Measurements from ENCODE around the gene HSP90AB1. TPM values are rescaled to one million over a fixed set of nuclear protein-coding genes. Genes with fewer than 3 reads are reported as not detected.

HSP90AB1 gene
- total RNA-seq, 2 donors from 2014 or later, result 414 to 463 TPM

DNA sequence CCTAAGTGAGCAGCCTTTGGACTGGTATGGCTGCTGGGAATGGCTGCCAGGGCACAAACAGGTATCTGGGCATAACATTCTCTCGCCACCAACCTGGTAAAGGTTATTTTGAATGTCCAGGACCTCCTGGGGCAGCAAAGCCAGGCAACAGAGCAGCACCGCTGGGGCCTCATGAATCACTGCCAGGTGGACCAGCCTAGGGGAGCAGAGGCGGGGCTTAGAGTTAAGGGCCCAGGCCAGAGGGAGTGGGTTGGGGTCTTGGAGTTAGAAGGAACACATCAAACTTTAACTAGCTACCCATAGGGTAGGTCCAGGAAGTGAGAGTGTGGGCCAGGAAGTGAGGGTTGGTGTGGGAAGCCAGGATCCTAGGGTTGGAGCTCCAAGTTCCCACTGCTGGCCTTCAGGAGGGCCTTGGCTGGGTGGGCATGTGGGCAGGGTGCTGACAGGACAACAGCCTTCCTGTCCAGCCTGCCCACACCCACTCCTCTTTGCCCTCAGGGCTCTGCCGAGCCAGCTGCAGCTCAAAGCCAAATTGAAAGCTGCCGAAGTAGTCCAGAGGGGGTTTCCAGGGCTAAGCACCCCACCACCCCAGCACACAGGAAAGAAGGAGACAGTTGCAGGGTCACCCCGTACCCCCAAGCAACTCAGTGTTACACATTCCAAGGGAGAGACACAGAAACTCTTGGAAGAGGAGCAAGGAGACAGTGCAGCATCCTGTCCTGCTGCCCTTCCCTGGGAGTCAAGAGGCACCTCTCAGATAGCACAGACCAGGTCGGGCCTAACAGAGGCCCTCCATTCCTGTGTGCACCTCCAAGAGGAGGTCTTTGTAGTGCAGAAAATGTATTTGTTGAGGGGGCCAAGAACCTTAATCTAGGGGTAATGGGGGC, 15.8 kb downstream of the HSP90AB1 start:
- peak; percentile 47 for DNase-seq (ENCODE audit: low spot score)
- intact Hi-C loops (cut with DNase I), result no loop called here

DNA sequence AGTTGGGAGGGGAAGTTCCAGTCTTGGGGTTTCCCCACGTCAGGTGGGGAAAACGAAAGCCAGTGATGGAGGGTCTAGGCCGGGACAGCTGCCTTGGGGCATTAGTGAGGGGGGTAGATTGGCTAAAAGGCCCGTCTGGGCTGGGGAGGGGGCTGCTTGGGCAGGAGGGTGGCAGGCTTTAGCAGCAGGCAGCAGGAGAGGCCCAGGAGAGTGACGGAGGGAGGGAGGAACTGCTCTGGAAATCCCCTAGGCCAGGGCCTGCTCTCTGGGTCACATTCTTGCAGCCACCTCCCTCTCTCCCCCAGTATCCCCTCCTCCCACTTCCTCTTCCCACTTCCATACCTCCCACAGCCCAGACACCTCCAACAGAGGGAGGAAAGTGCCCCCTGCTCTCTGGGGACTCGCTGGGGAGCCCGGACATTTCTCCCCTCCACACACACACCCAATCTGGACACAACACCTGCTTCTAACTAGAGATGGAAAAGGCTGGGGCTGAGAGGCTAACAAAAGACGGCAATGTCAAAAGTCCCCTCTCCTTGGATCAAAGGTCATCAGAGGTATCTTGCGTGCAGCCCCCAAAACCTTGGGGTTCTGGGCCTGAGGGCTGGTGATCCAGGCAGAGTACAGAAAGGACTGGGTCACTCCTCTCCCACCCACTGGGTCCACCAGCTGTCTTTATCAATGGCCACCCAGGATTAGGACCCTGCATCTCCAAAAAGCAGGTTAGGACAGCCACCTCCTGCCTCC, 16.6 kb downstream of the HSP90AB1 start:
- intact Hi-C loops (cut with DNase I), result no loop called here
- peak; percentile 74 for DNase-seq (ENCODE audit: low spot score)

GRCh38 chr6:44264154-44265006, 17.5 kb downstream of the HSP90AB1 start:
- intact Hi-C loops (cut with DNase I), result loop anchor here in 1 of 2 donors (5.0 kb wide), 1 partner anchor 73 kb away; no protein-coding TSS in a partner anchor

DNA sequence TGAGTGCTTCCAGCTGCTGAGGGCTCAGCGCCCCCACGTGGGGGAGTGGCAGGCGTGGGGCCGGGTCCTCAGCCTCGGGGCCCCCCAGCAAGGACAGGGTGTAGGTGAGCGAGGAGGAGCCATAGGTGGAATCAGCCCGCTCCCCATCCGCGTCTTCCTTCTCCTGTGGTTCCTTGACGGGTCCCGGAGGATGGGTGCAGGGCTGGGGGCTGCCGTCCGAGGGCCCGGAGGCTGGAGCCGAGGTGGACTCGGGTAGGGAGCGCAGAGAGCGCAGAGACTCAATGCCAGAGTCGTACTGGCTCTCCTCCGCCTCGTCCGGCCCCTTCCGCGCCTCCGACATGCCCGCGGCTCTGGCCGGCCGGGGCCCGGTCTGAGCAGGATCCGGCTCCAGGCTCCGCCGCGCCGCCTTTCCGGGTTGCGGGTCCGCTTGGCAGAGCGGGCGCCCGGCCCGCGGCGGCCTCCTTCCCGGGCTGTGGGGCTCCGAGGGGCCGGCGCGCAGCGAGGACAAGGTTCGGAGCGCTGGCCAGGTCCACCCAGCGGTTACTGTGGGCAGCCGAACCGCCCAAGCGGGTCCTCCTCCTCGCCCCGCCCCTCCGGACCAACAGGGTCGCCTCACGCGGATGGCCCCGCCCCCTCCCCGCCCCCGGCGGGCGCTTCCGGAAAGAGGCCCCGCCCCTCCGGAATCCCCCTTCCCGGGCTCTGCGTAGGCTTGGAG, 18.3 kb downstream of the HSP90AB1 start, which contains the start of gene NFKBIE:
Gene NFKBIE (minus strand): TSS at position 545 of the 715 bp plus-strand sequence. CDS start 205 bp downstream, at position 340.
- DNase-seq (ENCODE audit: low spot score), result peak; percentile 98
- intact Hi-C loops (cut with DNase I), result loop anchor here in 1 of 2 donors (5.0 kb wide), 1 partner anchor 72 kb away; no protein-coding TSS in a partner anchor

More at GRCh38 chr6:44264154-44265006, 17.5 kb downstream of the HSP90AB1 start:
- DNase-seq (ENCODE audit: low spot score), result peak; percentile 89

DNA sequence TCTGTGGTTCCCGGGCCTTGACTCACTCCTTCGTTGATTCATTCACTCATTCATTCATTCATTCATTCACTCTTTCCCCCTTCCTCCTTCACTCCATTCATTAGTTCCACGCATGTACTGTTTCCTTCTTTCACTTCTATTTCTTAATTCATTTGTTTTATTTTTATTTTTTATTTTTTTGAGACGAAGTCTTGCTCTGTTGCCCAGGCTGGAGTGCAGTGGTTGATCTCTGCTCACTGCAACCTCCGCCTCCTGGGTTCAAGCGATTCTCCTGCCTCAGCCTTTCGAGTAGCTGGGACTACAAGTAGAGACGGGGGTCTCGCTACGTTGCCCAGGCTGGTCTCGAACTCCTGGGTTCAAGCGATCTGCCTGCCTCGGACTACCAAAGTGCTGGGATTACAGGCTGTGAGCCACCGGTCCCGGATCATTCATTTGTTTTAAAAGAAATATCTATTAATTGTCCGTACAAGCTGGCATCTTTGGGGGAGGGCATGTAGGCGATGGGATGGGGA, 18.9 kb downstream of the HSP90AB1 start:
- DNase-seq (ENCODE audit: low spot score), result no peak
- intact Hi-C loops (cut with DNase I), result loop anchor here (1.0 to 5.0 kb wide), 2 partner anchors 39 to 72 kb away; no protein-coding TSS in a partner anchor

GRCh38 chr6:44266347-44266746, 19.4 kb downstream of the HSP90AB1 start:
- intact Hi-C loops (cut with DNase I), result loop anchor here (1.0 to 5.0 kb wide), 2 partner anchors 40 to 71 kb away; no protein-coding TSS in a partner anchor
- no peak for DNase-seq (ENCODE audit: low spot score)

DNA sequence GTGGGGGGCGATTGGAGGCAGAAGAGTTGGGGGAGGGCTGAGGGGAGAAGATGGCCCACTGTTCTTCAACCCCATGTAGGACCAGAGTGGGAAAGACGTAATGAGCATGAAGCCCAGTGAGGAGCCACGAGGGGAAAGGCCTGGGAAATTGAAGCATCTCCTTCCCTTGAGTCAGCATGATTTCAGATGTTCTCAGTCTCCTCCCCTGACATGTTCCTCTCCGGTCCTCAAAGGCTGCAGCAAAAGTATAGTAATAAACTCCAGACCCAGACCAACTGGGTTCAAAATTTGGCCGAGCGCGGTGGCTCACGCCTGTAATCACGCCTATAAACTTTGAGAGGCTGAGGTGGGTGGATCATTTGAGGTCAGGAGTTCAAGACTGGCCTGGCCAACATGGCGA, 20.4 kb downstream of the HSP90AB1 start:
- DNase-seq (ENCODE audit: low spot score), result no peak
- intact Hi-C loops (cut with DNase I), result loop anchor here in 1 of 2 donors (5.0 kb wide), 1 partner anchor 70 kb away; no protein-coding TSS in a partner anchor

- no peak for DNase-seq (ENCODE audit: low spot score)
- intact Hi-C loops (cut with DNase I), result loop anchor here in 1 of 2 donors (5.0 kb wide), 1 partner anchor 69 kb away; no protein-coding TSS in a partner anchor
Measured at GRCh38 chr6:44268095-44268628, 21.3 kb downstream of the HSP90AB1 start.

- DNase-seq (ENCODE audit: low spot score), result no peak
- intact Hi-C loops (cut with DNase I), result loop anchor here in 1 of 2 donors (5.0 kb wide), 1 partner anchor 68 kb away; no protein-coding TSS in a partner anchor
Measured at GRCh38 chr6:44269178-44269920, 22.4 kb downstream of the HSP90AB1 start.

- intact Hi-C loops (cut with DNase I), result loop anchor here in 1 of 2 donors (5.0 kb wide), 1 partner anchor 67 kb away; no protein-coding TSS in a partner anchor
- no peak for DNase-seq (ENCODE audit: low spot score)
Measured at GRCh38 chr6:44269921-44270525, 23.1 kb downstream of the HSP90AB1 start, which contains the start of gene TMEM151B. Gene TMEM151B, plus strand, starts transcription at chr6:44270450. Its CDS starts 293 bp downstream, at chr6:44270743.

DNA sequence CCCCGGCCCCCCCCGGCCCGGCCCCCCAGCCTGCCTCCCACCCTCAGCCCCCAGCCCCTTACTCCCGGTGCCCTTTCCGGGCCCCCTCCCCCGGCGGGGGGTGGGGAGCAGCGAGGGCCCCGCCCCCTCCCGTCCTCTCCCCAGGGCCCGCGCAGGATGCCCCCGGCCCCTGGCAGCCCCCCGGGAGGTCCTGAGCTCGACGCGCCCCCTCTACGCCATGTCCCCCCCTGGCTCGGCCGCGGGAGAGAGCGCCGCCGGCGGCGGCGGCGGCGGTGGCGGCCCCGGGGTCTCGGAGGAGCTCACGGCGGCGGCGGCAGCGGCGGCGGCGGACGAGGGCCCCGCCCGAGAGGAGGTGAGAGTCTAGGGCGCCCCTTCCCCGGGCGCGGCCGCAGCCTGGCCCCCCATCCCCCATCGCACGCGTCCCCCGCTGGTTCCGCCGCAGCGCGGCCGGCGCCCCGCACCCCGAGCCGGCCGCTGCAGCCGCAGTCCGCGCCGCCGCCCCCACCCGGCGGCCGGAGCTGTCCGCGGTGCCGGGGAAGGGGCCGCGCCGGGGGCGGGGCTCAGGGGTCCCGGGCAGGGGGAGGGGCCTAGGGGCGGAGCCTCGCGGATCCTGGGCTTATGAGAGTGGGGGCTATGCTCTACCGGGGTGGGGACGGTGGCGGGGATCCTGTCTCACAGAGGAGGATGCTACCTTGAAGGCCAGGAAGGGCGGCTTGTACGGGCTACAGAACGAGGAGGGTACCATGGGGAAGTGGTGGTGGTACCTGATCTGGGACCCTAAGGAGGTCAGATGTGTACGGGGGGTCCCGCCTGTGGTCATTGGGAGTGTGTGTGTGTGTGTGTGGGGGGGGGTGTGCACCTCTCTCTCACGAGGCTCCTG, 23.9 kb downstream of the HSP90AB1 start:
- DNase-seq (ENCODE audit: low spot score), result no peak
- intact Hi-C loops (cut with DNase I), result no loop called here

- intact Hi-C loops (cut with DNase I), result no loop called here
- no peak for DNase-seq (ENCODE audit: low spot score)
Measured at GRCh38 chr6:44271406-44271723, 24.5 kb downstream of the HSP90AB1 start.

DNA sequence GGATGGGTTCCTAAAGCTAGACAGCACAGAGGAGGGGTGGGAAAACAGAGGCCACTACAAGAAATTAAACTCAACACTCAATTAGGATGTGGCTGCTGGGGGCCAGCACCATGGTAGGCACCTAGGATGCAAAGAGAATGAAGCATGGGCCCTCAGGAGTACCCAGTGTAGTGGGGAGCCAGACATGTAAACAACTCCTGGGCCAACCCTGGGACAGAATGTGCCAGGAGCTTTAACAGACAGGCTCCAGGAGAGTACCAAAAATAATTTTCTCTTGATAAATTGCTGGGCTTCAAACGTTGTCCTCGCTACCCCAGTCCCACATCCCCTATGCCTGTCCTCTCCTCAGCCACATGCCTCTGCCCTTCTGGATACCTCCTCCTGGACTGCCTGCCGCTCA, 25.0 kb downstream of the HSP90AB1 start:
- intact Hi-C loops (cut with DNase I), result no loop called here
- no peak for DNase-seq (ENCODE audit: low spot score)

GRCh38 chr6:44272529-44272928, 25.6 kb downstream of the HSP90AB1 start:
- intact Hi-C loops (cut with DNase I), result no loop called here
- no peak for DNase-seq (ENCODE audit: low spot score)

DNA sequence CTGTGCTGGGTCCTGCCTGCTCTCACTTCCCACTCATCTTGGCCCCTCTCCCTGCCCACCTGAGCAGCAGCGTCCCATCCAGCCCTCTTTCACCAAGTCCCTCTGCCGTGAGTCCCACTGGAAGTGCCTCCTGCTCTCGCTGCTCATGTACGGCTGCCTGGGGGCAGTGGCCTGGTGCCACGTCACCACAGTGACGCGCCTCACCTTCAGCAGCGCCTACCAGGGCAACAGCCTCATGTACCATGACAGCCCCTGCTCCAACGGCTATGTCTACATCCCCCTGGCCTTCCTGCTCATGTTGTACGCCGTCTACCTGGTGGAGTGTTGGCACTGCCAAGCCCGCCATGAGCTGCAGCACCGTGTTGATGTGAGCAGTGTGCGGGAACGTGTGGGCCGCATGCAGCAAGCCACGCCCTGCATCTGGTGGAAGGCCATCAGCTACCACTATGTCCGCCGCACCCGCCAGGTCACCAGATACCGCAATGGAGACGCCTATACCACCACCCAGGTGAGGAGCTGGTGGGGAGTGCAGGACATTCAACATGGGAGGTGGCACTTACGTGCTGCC, 26.2 kb downstream of the HSP90AB1 start:
- no peak for DNase-seq (ENCODE audit: low spot score)
- intact Hi-C loops (cut with DNase I), result no loop called here
